Endothelial cell of umbilical vein (primary cell): ENCODE measurements around the gene PAX1. TPM values are rescaled to one million over a fixed set of nuclear protein-coding genes. Genes with fewer than 3 reads are reported as not detected.

ENCODE experiments used
- BruUV-seq: library from RNA; stranded (reverse); fragments of 400-500 nt; replicated peaks from 2 replicates; lab custom pipeline; 2021; lab: Mats Ljungman, UMichigan
- CTCF ChIA-PET: fragments of 300-600, 350-600 bp; sonication (Branson Sonifier 250); formaldehyde crosslinking; loops from one replicate; lab custom pipeline; 2021; ENCODE audit warnings: antibody characterized with exemption, inconsistent platforms; lab: Charles Lee
- POLR2A ChIA-PET: fragments of 300-600, 350-600 bp; sonication (Branson Sonifier 250); formaldehyde crosslinking; loops from one replicate; lab custom pipeline; 2021; ENCODE audit warnings: antibody characterized with exemption, inconsistent platforms; lab: Charles Lee
- DNase-seq: peaks from one replicate; pipeline ENCODE4 v3.0.0-alpha.2; 2011; ENCODE audit warnings: low read depth, low spot score
- FAIRE-seq: peaks from 2 replicates; lab custom pipeline; 2011; peaks lifted over from hg19 to GRCh38; lab: Jason Lieb, UNC
- H2AFZ ChIP-seq: 2 replicates; pipeline ENCODE4 v1.6.0; 2012; ENCODE audit warnings: low read depth, low read length, control low read depth, inconsistent platforms
- H3K27ac ChIP-seq: 2 replicates; pipeline ENCODE4 v1.5.1; 2011; ENCODE audit warnings: low read depth, mild to moderate bottlenecking, control low read depth, low read length, moderate library complexity; ENCODE audit not compliant: insufficient read depth
- H3K27me3 ChIP-seq, 2 experiments: 2 replicates each; pipeline versions ENCODE4 v1.6.0 to v1.6.1; 2011; ENCODE audit warnings: low read length in 2 of 2, mixed read lengths in 1 of 2; ENCODE audit not compliant: control insufficient read depth in 2 of 2, insufficient read depth in 2 of 2
- H3K36me3 ChIP-seq, 2 experiments: 2 replicates in 1 of 2; 3 replicates in 1 of 2; pipeline ENCODE4 v1.5.1; 2011; ENCODE audit warnings: low read length in 2 of 2, mild to moderate bottlenecking in 1 of 2, moderate library complexity in 1 of 2; ENCODE audit not compliant: control insufficient read depth in 2 of 2, insufficient read depth in 2 of 2; ENCODE audit errors: extremely low read depth in 1 of 2
- H3K4me1 ChIP-seq: 3 replicates; pipeline ENCODE4 v1.5.1; 2011; ENCODE audit warnings: mild to moderate bottlenecking, low read length; ENCODE audit not compliant: control insufficient read depth, insufficient read depth; ENCODE audit errors: extremely low read depth
- H3K4me2 ChIP-seq: 2 replicates; pipeline ENCODE4 v1.6.1; 2011; ENCODE audit warnings: low read length, control low read depth, mixed read lengths; ENCODE audit not compliant: insufficient read depth
- H3K4me3 ChIP-seq, 3 experiments: fragments of 200-600 bp in 1 of 3; sonication (generic), shearing (Covaris generic) in 1 of 3; replicated peaks in 1 of 3; 2 replicates each; pipeline ENCODE4 v1.5.1; 2011 to 2016; ENCODE audit warnings: control low read depth in 3 of 3, low read length in 3 of 3, mild to moderate bottlenecking in 2 of 3, inconsistent platforms in 1 of 3, low read depth in 1 of 3, moderate library complexity in 1 of 3; ENCODE audit not compliant: insufficient read depth in 1 of 3
- H3K79me2 ChIP-seq: 2 replicates; pipeline ENCODE4 v1.6.0; 2012; ENCODE audit warnings: low read length, inconsistent platforms; ENCODE audit not compliant: control insufficient read depth, insufficient read depth
- H3K9ac ChIP-seq: replicated peaks from 2 replicates; pipeline ENCODE3; 2011; ENCODE audit warnings: low read length, control low read depth; ENCODE audit not compliant: insufficient read depth; ENCODE audit errors: extremely low read depth
- H3K9me1 ChIP-seq: replicated peaks from 3 replicates; pipeline ENCODE4 v1.6.0; 2011; ENCODE audit warnings: mild to moderate bottlenecking, low read length; ENCODE audit not compliant: control insufficient read depth, insufficient read depth; ENCODE audit errors: extremely low read depth
- H3K9me3 ChIP-seq: replicated peaks from 2 replicates; pipeline ENCODE4 v1.5.1; 2012; ENCODE audit warnings: low read length, inconsistent platforms; ENCODE audit not compliant: control insufficient read depth, insufficient read depth
- H4K20me1 ChIP-seq: replicated peaks from 2 replicates; pipeline ENCODE3; 2011; ENCODE audit warnings: mild to moderate bottlenecking, low read length; ENCODE audit not compliant: control insufficient read depth, insufficient read depth; ENCODE audit errors: extremely low read depth
- EZH2 ChIP-seq: IDR thresholded peaks from 2 replicates; pipeline ENCODE4 v1.6.1; 2012; ENCODE audit warnings: borderline replicate concordance, low read depth, mild to moderate bottlenecking, moderate library complexity, low read length, inconsistent platforms; ENCODE audit not compliant: severe bottlenecking
- MYC ChIP-seq: IDR thresholded peaks from one replicate; pipeline ENCODE4 v1.6.1; 2011; ENCODE audit warnings: mild to moderate bottlenecking, low read depth, low read length
- dilution Hi-C: fragments of 300-500 bp; cut with MboI; formaldehyde crosslinking; loops from one replicate; pipeline ENCODE4 v1.15.0; 2019; ENCODE audit warnings: low sequenced_read_pairs; ENCODE audit not compliant: extremely low pct_ligation_motif_present
- intact Hi-C: fragments of 100-400 bp; cut with micrococcal nuclease; formaldehyde crosslinking; loops from one replicate; pipeline ENCODE4 v1.10.0; 2022
- polyA plus RNA-seq, 4 experiments: library from polyadenylated mRNA; depleted of rRNA in 3 of 4; stranded (reverse) in 3 of 4; unstranded in 1 of 4; fragments of >200 nt; gene quantifications; 2 replicates each; pipeline versions ENCODE4 v1.2.1 to v1.2.3, GENCODE V29; 2011 to 2012; ENCODE audit warnings: missing spikeins in 1 of 4
- total RNA-seq: library from RNA; stranded (reverse); gene quantifications from 2 replicates; pipeline ENCODE4 v1.2.3, GENCODE V29; 2021
- TF ChIP-seq, protein P1 (sequence below), 2 donors: IDR thresholded peaks; 1 replicate in 1 of 2; 2 replicates in 1 of 2; pipeline ENCODE4 v1.5.1; 2011; ENCODE audit warnings: low read length in 2 of 2, mild to moderate bottlenecking in 2 of 2, moderate library complexity in 2 of 2, control low read depth in 1 of 2, inconsistent platforms in 1 of 2, low read depth in 1 of 2; ENCODE audit not compliant: insufficient read depth in 1 of 2; ENCODE audit errors: extremely low read depth in 1 of 2
- TF ChIP-seq, protein P2 (sequence below): IDR thresholded peaks from 2 replicates; pipeline ENCODE4 v1.6.1; 2011; ENCODE audit not compliant: insufficient read depth, insufficient read length

PAX1 gene
- total and polyA plus RNA-seq, 2 donors (not counting 3 experiments of a cell fraction or from before 2014, with no cell fraction given) = not detected

GRCh38 chr20:21707999-21708737, 2.7 kb downstream of the PAX1 start:
- no TSS peak for BruUV-seq
- FAIRE-seq (no peak), DNase-seq (no peak)
- intact Hi-C loops = no loop called here
- no peak overlapping the region for H3K9ac ChIP-seq
- no peaks in the 10 kb centered on the region for H3K79me2 ChIP-seq
- POLR2A ChIA-PET = no interaction called here
- no peaks in the 10 kb centered on the region for H3K36me3 ChIP-seq
- H3K4me1 ChIP-seq = no peaks in the 10 kb centered on the region
- CTCF ChIA-PET = interaction anchor here (7.3 kb wide), 1 partner anchor 10 kb away, joined by 71 read pairs; no protein-coding TSS in a partner anchor
- dilution Hi-C loops = no loop called here
- H4K20me1 ChIP-seq = no peaks in the 10 kb centered on the region
- TF ChIP-seq MYC = no peak
- TF ChIP-seq, protein P1, sequence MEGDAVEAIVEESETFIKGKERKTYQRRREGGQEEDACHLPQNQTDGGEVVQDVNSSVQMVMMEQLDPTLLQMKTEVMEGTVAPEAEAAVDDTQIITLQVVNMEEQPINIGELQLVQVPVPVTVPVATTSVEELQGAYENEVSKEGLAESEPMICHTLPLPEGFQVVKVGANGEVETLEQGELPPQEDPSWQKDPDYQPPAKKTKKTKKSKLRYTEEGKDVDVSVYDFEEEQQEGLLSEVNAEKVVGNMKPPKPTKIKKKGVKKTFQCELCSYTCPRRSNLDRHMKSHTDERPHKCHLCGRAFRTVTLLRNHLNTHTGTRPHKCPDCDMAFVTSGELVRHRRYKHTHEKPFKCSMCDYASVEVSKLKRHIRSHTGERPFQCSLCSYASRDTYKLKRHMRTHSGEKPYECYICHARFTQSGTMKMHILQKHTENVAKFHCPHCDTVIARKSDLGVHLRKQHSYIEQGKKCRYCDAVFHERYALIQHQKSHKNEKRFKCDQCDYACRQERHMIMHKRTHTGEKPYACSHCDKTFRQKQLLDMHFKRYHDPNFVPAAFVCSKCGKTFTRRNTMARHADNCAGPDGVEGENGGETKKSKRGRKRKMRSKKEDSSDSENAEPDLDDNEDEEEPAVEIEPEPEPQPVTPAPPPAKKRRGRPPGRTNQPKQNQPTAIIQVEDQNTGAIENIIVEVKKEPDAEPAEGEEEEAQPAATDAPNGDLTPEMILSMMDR (IDR thresholded peaks at IDR 0.05; ENCODE audit: extremely low read depth in 1 of 2, insufficient read depth in 1 of 2, low read depth in 1 of 2, low read length in 2 of 2) = no peak
- TF ChIP-seq, protein P2, sequence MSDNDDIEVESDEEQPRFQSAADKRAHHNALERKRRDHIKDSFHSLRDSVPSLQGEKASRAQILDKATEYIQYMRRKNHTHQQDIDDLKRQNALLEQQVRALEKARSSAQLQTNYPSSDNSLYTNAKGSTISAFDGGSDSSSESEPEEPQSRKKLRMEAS = no peak
- no peak for TF ChIP-seq EZH2
- no peak overlapping the region for H3K4me2 ChIP-seq
- H3K27me3 ChIP-seq = peaks cover 68 to 82% of the 10 kb centered on the region in 2 experiments
- no peak overlapping the region for H2AFZ ChIP-seq
- H3K27ac ChIP-seq = no peak overlapping the region
- no peaks in the 10 kb centered on the region for H3K9me3 ChIP-seq
- H3K4me3 ChIP-seq = no peak overlapping the region
- H3K9me1 ChIP-seq = no peaks in the 10 kb centered on the region
